ENCODE results near the gene RSPH1.

GRCh38 chr21:42542196-42542595 lies 46.2 kb upstream of the RSPH1 start:
- TF ChIP-seq CTCF (IDR thresholded peaks at IDR 0.05) (no peak), POLR2A (IDR thresholded peaks at IDR 0.05) (no peak), EP300 (IDR thresholded peaks at IDR 0.05) (no peak), POLR2AphosphoS5 (IDR thresholded peaks at IDR 0.05) (no peak)

Measured in upper lobe of left lung (tissue), 4 donors.